Heart right ventricle (tissue), 16 donors: ENCODE results near the gene SPOCK2. TPM values are rescaled to one million over a fixed set of nuclear protein-coding genes. Genes with fewer than 3 reads are reported as not detected.
A peak's percentile ranks its signal among the peaks of the same experiment; 100 is the strongest.

ENCODE experiments used
- ATAC-seq, 8 donors: fragments of 200-7000 bp; cut with Tn5 transposase; one replicate each; pipeline ENCODE4 v1.9.1; 2020; ENCODE audit warnings: mild to moderate bottlenecking in 8 of 8, moderate library complexity in 8 of 8, moderate number of reproducible peaks in 1 of 8
- DNase-seq, 2 donors: peaks; one replicate each; pipeline ENCODE4 v3.0.0-alpha.2; 2020
- H3K27ac ChIP-seq, 10 donors: fragments of 200-600 bp; sonication (generic) in 2 of 10; one replicate each; pipeline versions ENCODE4 v1.5.0 to v1.8.0; 2020 to 2022; ENCODE audit warnings: mild to moderate bottlenecking in 3 of 10
- H3K27me3 ChIP-seq, 7 donors: fragments of 200-600 bp; one replicate each; pipeline ENCODE4 v1.8.0; 2021 to 2022; ENCODE audit warnings: mild to moderate bottlenecking in 2 of 7
- H3K36me3 ChIP-seq, 9 donors: fragments of 200-600 bp; sonication (generic) in 1 of 9; one replicate each; pipeline versions ENCODE4 v1.5.0 to v1.8.0; 2020 to 2022; ENCODE audit warnings: mild to moderate bottlenecking in 2 of 9
- H3K4me1 ChIP-seq, 9 donors: fragments of 200-600 bp; sonication (generic) in 1 of 9; one replicate each; pipeline versions ENCODE4 v1.5.0 to v1.8.0; 2020 to 2022; ENCODE audit warnings: mild to moderate bottlenecking in 4 of 9
- H3K4me3 ChIP-seq, 10 donors: fragments of 200-600 bp; sonication (generic) in 2 of 10; one replicate each; pipeline versions ENCODE4 v1.5.0 to v1.8.0; 2020 to 2022; ENCODE audit warnings: mild to moderate bottlenecking in 7 of 10, moderate library complexity in 2 of 10
- H3K9me3 ChIP-seq, 11 donors: fragments of 200-600 bp in 10 of 11; sonication (generic) in 2 of 11; one replicate each; pipeline versions ENCODE4 v1.5.0 to v1.8.0; 2013 to 2022; ENCODE audit warnings: mild to moderate bottlenecking in 2 of 11, control low read depth in 1 of 11, moderate library complexity in 1 of 11
- WGBS, 2 donors: extraction: QIAGEN DNeasy Blood & Tissue Kit; methylation state at CpG; one replicate each; pipeline ENCODE4 v1.1.7; 2013; ENCODE audit warnings: inconsistent platforms in 1 of 2; 5-methylcytosine and 5-hydroxymethylcytosine counted together
- intact Hi-C, 10 donors: fragments of 100-400 bp; cut with DNase I; formaldehyde crosslinking; loops; one replicate each; pipeline versions ENCODE4 v1.11.1 to v1.14.2; 2022
- polyA plus RNA-seq, 2 donors: library from polyadenylated mRNA; stranded (reverse); fragments of 200-250 nt; gene quantifications; one replicate each; pipeline ENCODE4 v1.2.3, GENCODE V29; 2013
- total RNA-seq, 10 donors: library from RNA; stranded (reverse); fragmentation: NEBNext Ultra II Directional in 3 of 10; extraction: Animal tissue kit (Norgen Biotek cat#: 25700) in 3 of 10; gene quantifications; one replicate each; pipeline versions ENCODE4 v1.2.1 to v1.2.4, GENCODE V29; 2021 to 2023
- TF ChIP-seq, protein P1 (sequence below), 9 donors: fragments of 200-600 bp; sonication (generic) in 2 of 9; IDR thresholded peaks; one replicate each; pipeline versions ENCODE4 v1.5.0 to v1.8.0; 2021 to 2022; ENCODE audit warnings: antibody characterized with exemption in 9 of 9, mild to moderate bottlenecking in 5 of 9, moderate library complexity in 1 of 9
- donor health status: Arrhythmogenic right ventricular cardiomyopathy.
- donor health status: ischemic (EF 13 %, LVEDD 7.1; RV severe dilation, severe dysfunction).
- donor health status: healthy with polysubstance abuse.
- donor health status: DM: no; HTN: yes; CAD: no.
- donor health status: DM: no; HTN: no; CAD: no.
- donor health status: ischemic (EF 25% LVEDD 6.9; RV normal size, moderate dysfunction).
- donor health status: ischemic (EF 25% LVEDD 5.7; RV mildly dilated, moderate dysfunction).
- donor health status: healthy.
- donor health status: DM: yes; HTN: yes; CAD: no.
- donor health status: Ischemic cardiomyopathy.
- donor health status: ischemic (EF 35%, LVEDD 5.7; RV mildly dilated, moderate dysfunction).
- donor health status: nonischemic (EF 11% LVEDD 7.7; RV severe dilation, severe dysfunction).
- donor health status: DM: yes; HTN: yes; CAD: no.
- donor health status: PGD.
- donor health status: ischemic (EF 29% LVEDD 5.4; RV normal size, mild dysfunction).
- donor health status: nonischemic (EF 23%, LVEDD 6.1; RV moderate dilation, normal function).

The SPOCK2 gene
- total and polyA plus RNA-seq, 12 donors, result 3.5 to 13.4 (median 6.9) TPM

- DNase-seq, result no peak
- no peak for ATAC-seq
- 94 to 95% methylated on average over 5 of the region's 5 CpGs for WGBS, 2 donors
- Histone ChIP-seq H3K27me3 (no peaks in the 10 kb centered on the region), H3K27ac (no peak overlapping the region), H3K9me3 (peaks cover 0 to 7% (median 0%) of the 10 kb centered on the region in 11 donors), H3K36me3 (peaks cover 0 to 5% (median 0%) of the 10 kb centered on the region in 9 donors), H3K4me1 (peaks cover 0 to 36% (median 25%) of the 10 kb centered on the region in 9 donors), H3K4me3 (no peak overlapping the region)
- TF ChIP-seq, protein P1, sequence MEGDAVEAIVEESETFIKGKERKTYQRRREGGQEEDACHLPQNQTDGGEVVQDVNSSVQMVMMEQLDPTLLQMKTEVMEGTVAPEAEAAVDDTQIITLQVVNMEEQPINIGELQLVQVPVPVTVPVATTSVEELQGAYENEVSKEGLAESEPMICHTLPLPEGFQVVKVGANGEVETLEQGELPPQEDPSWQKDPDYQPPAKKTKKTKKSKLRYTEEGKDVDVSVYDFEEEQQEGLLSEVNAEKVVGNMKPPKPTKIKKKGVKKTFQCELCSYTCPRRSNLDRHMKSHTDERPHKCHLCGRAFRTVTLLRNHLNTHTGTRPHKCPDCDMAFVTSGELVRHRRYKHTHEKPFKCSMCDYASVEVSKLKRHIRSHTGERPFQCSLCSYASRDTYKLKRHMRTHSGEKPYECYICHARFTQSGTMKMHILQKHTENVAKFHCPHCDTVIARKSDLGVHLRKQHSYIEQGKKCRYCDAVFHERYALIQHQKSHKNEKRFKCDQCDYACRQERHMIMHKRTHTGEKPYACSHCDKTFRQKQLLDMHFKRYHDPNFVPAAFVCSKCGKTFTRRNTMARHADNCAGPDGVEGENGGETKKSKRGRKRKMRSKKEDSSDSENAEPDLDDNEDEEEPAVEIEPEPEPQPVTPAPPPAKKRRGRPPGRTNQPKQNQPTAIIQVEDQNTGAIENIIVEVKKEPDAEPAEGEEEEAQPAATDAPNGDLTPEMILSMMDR (IDR thresholded peaks at IDR 0.05), result no peak
- intact Hi-C loops, result no loop called here
These were observed 16.3 kb downstream of the SPOCK2 start for GRCh38 chr10:72072046-72072445.

DNA sequence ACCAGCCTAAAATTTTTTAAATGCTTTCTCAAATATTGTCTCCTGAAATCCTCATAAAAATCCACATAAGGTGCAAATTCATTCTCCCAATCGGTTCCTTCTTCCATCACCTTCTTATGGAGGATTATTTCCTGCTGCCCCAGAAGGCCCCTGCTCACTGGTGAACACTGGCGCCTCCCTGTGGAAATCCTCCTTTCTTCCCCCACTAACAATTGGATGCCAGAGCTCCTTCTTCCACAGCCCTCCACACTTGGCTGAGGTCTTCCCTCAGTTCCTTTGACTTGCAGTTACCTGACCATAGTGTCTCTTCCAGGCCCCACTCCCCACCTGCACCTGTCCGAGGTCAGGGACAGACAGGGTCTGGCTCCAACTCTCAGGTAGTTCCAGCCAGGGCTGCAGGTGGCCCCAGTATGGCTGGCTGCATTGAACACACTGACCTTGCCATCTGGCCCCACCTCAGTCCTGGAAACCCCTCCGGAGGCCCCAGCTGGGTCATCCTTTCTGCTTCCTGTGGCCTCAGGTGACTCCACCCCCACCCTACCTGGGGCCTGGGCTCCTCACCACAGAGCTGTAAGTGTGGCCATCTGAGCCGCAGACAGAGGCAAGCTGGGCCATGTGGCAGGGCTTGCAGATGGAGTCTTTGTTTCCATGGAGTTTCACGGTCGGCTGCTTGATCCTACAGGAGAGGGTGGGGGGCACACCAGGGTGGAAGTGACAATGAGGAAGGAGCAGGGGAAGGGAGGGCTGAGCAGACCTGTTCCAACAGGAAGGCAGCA, 18.4 kb downstream of the SPOCK2 start:
- WGBS, 2 donors, result 79 to 85% methylated on average over 7 of the region's 7 CpGs
- no peak for ATAC-seq
- Histone ChIP-seq H3K27me3 (no peaks in the 10 kb centered on the region), H3K4me1 (peaks cover 0 to 53% (median 30%) of the 10 kb centered on the region in 9 donors), H3K9me3 (peaks cover 0 to 7% (median 0%) of the 10 kb centered on the region in 11 donors), H3K4me3 (no peak overlapping the region), H3K27ac (no peak overlapping the region), H3K36me3 (peaks cover 0 to 9% (median 0%) of the 10 kb centered on the region in 9 donors)
- intact Hi-C loops, result loop anchor here in 2 of 10 donors (10.0 kb wide), 2 partner anchors 145 to 155 kb away; partner anchors contain the start of genes ANAPC16 (in 1 of the 2) and ASCC1 (in 1 of the 2)
- TF ChIP-seq, protein P1 (IDR thresholded peaks at IDR 0.05), result peak in 4 of 9 donors; percentile 11 to 24 (median 14)
- DNase-seq, result no peak

DNA sequence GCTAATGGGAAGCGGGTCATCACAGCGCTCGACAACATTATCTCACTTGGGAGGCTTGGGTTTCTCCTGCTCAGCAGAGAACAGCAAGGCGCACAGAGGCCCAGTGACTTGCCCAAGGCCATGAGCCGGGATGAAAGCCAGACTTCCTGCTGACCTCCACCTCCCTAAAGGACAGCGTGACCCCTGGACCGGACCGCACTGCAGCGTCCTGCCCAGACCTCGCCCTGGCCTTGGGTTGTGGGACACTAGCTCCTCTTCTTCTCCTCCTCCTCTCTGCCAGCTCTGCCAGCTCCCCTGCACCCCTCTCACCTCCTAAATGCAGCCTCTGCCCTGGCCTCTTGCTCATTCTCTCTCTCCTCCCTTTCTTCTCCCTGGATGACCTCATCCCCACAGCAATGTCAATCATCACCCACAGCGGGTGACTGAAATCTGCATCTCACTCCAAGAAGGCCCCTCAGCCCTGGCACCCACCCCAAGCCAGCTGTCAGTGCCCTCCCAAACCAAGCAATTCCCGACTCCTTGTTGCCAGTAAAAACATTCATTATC, 19.4 kb downstream of the SPOCK2 start:
- Histone ChIP-seq H3K27ac (peak overlapping the region in 4 of 10 donors; percentile 8 to 39 (median 18)), H3K36me3 (peaks cover 0 to 9% (median 0%) of the 10 kb centered on the region in 9 donors), H3K4me1 (peaks cover 0 to 51% (median 30%) of the 10 kb centered on the region in 9 donors), H3K4me3 (no peak overlapping the region), H3K9me3 (peaks cover 0 to 7% (median 0%) of the 10 kb centered on the region in 11 donors), H3K27me3 (no peaks in the 10 kb centered on the region)
- ATAC-seq (peak in 6 of 8 donors; percentile 3 to 36 (median 26)), DNase-seq (peak in 1 of 2 donors; percentile 62)
- TF ChIP-seq, protein P1 (IDR thresholded peaks at IDR 0.05), result no peak
- WGBS, 2 donors, result 43 to 55% methylated on average over 12 of the region's 12 CpGs
- intact Hi-C loops, result loop anchor here in 2 of 10 donors (10.0 kb wide), 2 partner anchors 146 to 156 kb away; partner anchors contain the start of genes ANAPC16 (in 1 of the 2) and ASCC1 (in 1 of the 2)

DNA sequence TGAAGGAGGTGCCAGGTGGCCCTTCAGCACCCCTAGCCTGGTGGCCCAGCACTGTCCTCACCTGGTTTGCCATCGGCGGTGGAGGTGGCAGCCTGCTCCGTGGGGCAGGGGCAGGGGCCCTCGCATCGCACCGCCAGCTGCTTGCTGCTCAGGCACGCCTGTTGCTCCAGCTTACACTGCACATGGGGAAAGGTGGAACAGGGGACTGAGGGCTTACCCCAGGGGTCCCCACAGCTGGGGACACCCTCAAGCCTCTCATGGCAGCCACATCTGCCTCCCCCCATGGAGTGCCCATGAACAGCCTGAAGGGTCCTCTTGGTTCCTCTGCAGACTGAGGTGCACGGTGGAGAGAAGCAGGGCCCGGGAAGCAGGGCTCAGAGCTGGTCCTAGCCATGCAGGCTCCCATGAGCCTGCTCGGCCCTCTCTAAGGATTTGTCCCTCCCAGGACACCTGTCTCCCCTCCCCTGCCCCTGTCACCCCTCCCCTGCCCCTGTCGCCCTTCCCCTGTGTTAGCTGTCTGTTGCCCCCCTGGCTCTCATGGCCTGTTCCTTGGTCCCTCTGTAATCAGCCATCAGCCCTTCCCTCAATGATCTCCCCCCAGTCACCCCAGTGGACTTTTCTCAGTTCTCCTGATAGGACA, 20.1 kb downstream of the SPOCK2 start:
- Histone ChIP-seq H3K4me3 (no peak overlapping the region), H3K4me1 (peaks cover 0 to 43% (median 29%) of the 10 kb centered on the region in 9 donors), H3K27ac (no peak overlapping the region), H3K27me3 (no peaks in the 10 kb centered on the region), H3K36me3 (peaks cover 0 to 9% (median 0%) of the 10 kb centered on the region in 9 donors), H3K9me3 (peaks cover 0 to 7% (median 0%) of the 10 kb centered on the region in 11 donors)
- ATAC-seq (peak in 1 of 8 donors; percentile 8), DNase-seq (no peak)
- 96 to 97% methylated on average over 11 of the region's 11 CpGs for WGBS, 2 donors
- intact Hi-C loops, result loop anchor here in 2 of 10 donors (10.0 kb wide), 2 partner anchors 147 to 157 kb away; partner anchors contain the start of genes ANAPC16 (in 1 of the 2) and ASCC1 (in 1 of the 2)
- TF ChIP-seq, protein P1 (IDR thresholded peaks at IDR 0.05), result no peak
